GM13977 (cell line): ENCODE measurements around the gene DCAF17.

Source experiments
- DNase-seq: peaks from one replicate; pipeline ENCODE4 v3.0.0; 2012; ENCODE audit warnings: low spot score
- in situ Hi-C: fragments of 300-500 bp; cut with MboI; formaldehyde crosslinking; loops from one replicate; pipeline ENCODE4 v1.12.0; 2022; ENCODE audit warnings: low sequenced_read_pairs, low pct_unique_long_range_greater_than_20kb, mixed read lengths, inconsistent platforms; ENCODE audit not compliant: unreplicated experiment
- TF ChIP-seq, protein P1 (sequence below): IDR thresholded peaks from 2 replicates; pipeline ENCODE4 v1.5.1; 2012; ENCODE audit warnings: mild to moderate bottlenecking, control low read depth; ENCODE audit not compliant: insufficient read depth; ENCODE audit errors: extremely low read depth, missing control alignments

Gene DCAF17

DNA sequence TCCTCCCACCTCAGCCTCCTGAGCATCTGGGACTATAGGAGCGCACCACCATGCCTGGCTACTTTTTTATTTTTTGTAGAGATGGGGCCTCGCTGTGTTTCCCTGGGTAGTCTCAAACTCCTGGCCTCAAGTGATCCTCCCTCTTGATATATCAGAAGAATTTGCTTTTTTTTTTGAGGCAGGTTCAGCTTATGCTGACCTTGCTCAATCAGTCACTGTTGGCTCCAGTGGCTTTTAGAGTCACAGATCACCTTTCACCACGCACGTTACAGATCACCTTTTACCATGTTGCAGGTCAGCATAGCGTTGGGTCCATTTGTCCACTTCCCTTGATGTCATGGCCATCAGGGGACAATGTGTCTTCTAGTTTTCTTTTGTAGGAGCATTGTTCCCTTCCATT lies 36.1 kb downstream of the DCAF17 start:
- in situ Hi-C loops, result no loop called here
- TF ChIP-seq, protein P1, sequence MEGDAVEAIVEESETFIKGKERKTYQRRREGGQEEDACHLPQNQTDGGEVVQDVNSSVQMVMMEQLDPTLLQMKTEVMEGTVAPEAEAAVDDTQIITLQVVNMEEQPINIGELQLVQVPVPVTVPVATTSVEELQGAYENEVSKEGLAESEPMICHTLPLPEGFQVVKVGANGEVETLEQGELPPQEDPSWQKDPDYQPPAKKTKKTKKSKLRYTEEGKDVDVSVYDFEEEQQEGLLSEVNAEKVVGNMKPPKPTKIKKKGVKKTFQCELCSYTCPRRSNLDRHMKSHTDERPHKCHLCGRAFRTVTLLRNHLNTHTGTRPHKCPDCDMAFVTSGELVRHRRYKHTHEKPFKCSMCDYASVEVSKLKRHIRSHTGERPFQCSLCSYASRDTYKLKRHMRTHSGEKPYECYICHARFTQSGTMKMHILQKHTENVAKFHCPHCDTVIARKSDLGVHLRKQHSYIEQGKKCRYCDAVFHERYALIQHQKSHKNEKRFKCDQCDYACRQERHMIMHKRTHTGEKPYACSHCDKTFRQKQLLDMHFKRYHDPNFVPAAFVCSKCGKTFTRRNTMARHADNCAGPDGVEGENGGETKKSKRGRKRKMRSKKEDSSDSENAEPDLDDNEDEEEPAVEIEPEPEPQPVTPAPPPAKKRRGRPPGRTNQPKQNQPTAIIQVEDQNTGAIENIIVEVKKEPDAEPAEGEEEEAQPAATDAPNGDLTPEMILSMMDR, result no peak
- DNase-seq, result no peak

DNA sequence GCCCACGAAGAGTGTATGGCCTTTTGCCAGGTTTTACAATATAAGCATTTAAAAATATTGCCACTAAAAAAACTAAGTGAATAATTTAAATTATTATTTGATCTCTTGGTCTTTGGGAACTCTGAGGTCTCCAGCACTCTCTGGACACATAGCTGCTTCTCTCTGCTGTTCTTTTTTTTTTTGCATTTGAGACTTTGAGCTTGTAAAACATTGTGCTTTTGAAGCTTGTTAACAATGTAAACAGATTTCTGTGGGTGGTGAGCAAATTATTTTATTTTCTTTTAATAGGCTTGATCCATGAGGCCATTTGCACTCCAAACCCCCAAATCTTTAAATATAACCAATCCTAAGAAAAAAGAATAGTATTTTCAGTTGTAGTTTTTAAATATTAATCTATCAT lies 42.0 kb downstream of the DCAF17 start:
- DNase-seq, result no peak
- in situ Hi-C loops, result no loop called here

DNA sequence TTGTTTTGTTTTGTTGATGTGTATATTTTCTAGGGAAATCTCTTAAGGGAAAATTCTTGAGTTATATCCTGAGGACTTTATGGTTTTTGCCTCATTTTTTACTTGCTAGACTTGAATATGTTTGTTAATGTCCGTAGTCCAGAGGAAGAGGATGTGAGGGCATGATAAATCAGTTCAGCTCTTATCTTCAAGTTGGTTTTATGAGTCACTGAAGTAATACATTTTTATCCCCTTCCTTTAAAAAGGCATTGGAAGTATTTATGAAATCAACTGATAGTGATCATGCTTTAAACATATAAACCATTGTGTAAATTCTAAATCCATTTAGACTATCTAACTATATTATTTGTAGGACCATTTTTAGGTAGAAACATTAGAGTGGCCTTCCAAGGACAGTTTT lies 44.3 kb downstream of the DCAF17 start:
- TF ChIP-seq, protein P1, result no peak
- in situ Hi-C loops, result no loop called here
- DNase-seq, result no peak

More for the DNA sequence above, 42.0 kb downstream of the DCAF17 start:
- TF ChIP-seq, protein P1, result no peak

DNA sequence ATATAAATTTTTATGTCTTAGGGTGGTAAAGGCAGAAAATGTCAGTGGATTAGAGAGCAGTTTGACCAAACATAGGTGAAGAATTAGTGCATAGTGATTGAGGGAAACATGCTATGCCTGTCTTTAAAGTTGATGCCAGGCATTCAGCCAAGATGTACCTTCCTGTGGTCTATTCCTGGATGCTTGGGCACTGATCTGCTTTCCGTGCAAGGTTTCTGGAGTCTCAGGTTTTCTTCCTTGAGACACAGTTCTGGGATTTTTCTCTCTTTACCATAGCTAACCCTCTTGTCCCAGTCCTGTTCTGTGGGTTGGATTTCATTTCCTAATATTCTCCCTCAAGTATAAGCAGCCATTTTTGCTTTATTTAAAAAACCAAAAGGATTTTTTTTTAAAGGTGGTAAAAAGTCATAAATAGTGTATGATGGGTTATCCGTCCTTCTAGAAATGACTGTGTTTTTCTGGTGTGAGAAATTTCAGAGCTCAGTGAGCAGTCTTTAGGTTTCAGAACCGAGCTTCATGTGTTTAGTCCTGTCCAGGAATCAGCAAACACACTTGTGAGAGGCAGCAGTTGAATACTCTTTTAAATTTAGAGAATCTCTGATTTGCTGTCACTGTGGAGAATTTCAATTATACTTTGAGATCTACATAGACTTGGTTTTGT lies 45.3 kb downstream of the DCAF17 start:
- in situ Hi-C loops, result no loop called here
- peak; percentile 36 for DNase-seq
- TF ChIP-seq, protein P1, result no peak

DNA sequence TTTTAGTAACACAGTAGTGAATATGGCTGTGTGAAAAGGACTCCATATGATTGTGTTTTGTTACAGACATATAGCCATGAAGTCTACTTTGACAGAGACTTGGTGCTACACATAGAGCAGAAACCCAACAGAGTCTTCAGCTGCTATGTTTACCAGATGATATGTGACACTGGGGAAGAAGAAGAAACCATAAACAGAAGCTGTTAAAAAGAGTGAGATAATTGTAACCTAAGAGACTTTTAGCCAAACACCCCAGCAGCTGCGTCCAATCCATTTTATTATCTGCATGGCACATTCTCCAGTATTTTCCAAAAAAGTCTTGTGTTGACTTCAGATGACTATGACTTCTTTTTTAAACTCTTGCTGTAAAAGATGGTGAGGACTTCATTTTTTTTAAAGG lies 46.9 kb downstream of the DCAF17 start:
- in situ Hi-C loops, result no loop called here
- TF ChIP-seq, protein P1, result no peak
- no peak for DNase-seq

DNA sequence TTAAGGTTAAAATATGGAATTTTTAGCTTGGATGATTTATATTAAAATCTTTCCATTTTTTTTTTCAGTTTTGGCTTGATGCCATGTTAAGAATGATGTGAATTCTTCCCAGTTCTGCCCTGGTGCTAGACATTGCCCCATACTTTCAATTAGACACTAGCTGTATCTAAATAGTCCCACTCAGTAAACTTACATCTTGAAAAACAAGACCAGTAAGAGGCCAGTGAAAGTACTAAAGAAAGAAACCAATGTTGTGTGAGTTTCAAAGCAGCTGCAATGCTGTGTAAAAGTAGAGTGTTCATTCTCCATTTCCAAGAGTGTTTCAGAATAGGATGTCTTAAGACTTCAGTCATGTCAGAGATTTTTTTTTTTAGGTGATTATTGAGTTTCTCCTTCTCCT lies 48.3 kb downstream of the DCAF17 start:
- in situ Hi-C loops, result no loop called here
- TF ChIP-seq, protein P1, result no peak
- peak; percentile 9 for DNase-seq
